CD4-positive, CD25-positive, alpha-beta regulatory T cell (primary cell): ENCODE measurements around the gene NQO2. TPM values are rescaled to one million over a fixed set of nuclear protein-coding genes. Genes with fewer than 3 reads are reported as not detected.
A peak's percentile ranks its signal among the peaks of the same experiment; 100 is the strongest.
"Not testable (repeated sequence)": the region's sequence is repeated elsewhere in the genome, so short reads cannot be mapped to it uniquely, and the experiment has no call there.

Experiments
- ATAC-seq, 2 donors: fragments of 150-1000 bp; cut with Tn5 transposase; one replicate each; pipeline ENCODE4 v1.10.0; 2021; ENCODE audit warnings: low read depth in 2 of 2, moderate number of reproducible peaks in 2 of 2, moderate library complexity in 1 of 2
- DNase-seq, 3 donors: peaks; one replicate each; pipeline versions ENCODE4 v3.0.0 to v3.0.0-alpha.2; 2012 to 2022; ENCODE audit warnings: mixed read lengths in 1 of 3
- H3K27ac ChIP-seq: one replicate; pipeline ENCODE4 v1.7.0; 2013; ENCODE audit warnings: mild to moderate bottlenecking, low read length; ENCODE audit not compliant: insufficient read depth, poor library complexity, severe bottlenecking
- H3K27me3 ChIP-seq: one replicate; pipeline ENCODE4 v1.7.0; 2013; ENCODE audit warnings: low read length; ENCODE audit not compliant: control insufficient read depth, insufficient read depth
- H3K36me3 ChIP-seq: one replicate; pipeline ENCODE4 v1.7.0; 2013; ENCODE audit warnings: mild to moderate bottlenecking, low read length, moderate library complexity; ENCODE audit not compliant: control insufficient read depth, insufficient read depth
- H3K4me1 ChIP-seq: 2 replicates; pipeline ENCODE4 v1.7.0; 2013; ENCODE audit warnings: mild to moderate bottlenecking, low read length; ENCODE audit not compliant: insufficient read depth, control insufficient read depth, poor library complexity, severe bottlenecking
- H3K4me3 ChIP-seq: one replicate; pipeline ENCODE4 v1.7.0; 2013; ENCODE audit warnings: low read depth, mild to moderate bottlenecking, low read length, moderate library complexity
- H3K9me3 ChIP-seq, 2 experiments: 1 replicate in 1 of 2; 2 replicates in 1 of 2; pipeline ENCODE4 v1.7.0; 2013; ENCODE audit warnings: low read length in 2 of 2, mild to moderate bottlenecking in 1 of 2, moderate library complexity in 1 of 2; ENCODE audit not compliant: control insufficient read depth in 2 of 2
- H3K27ac Mint-ChIP-seq, 3 donors: one replicate each; pipeline ENCODE4 v1.8.0; 2020 to 2022; ENCODE audit warnings: mild to moderate bottlenecking in 3 of 3, mixed read lengths in 3 of 3, moderate library complexity in 2 of 3
- H3K27me3 Mint-ChIP-seq: one replicate; pipeline ENCODE4 v1.8.0; 2022; ENCODE audit warnings: mild to moderate bottlenecking, mixed read lengths
- H3K36me3 Mint-ChIP-seq: one replicate; pipeline ENCODE4 v1.8.0; 2020; ENCODE audit warnings: mixed read lengths
- H3K4me1 Mint-ChIP-seq, 4 donors: one replicate each; pipeline ENCODE4 v1.8.0; 2020 to 2022; ENCODE audit warnings: mixed read lengths in 4 of 4, mild to moderate bottlenecking in 1 of 4
- H3K4me3 Mint-ChIP-seq, 4 donors: one replicate each; pipeline ENCODE4 v1.8.0; 2020 to 2022; ENCODE audit warnings: mild to moderate bottlenecking in 4 of 4, mixed read lengths in 4 of 4, moderate library complexity in 3 of 4
- H3K9me3 Mint-ChIP-seq, 7 donors: one replicate each; pipeline ENCODE4 v1.8.0; 2020 to 2022; ENCODE audit warnings: mixed read lengths in 7 of 7, mild to moderate bottlenecking in 3 of 7, moderate library complexity in 2 of 7
- polyA plus RNA-seq, 4 donors: library from polyadenylated mRNA; unstranded; fragments of 300-500 nt; fragmentation: Illumina TruSeq; gene quantifications; one replicate each; pipeline ENCODE4 v1.2.3, GENCODE V29; 2021
- total RNA-seq: library from RNA; stranded (reverse); gene quantifications from one replicate; pipeline ENCODE4 v1.2.3, GENCODE V29; 2022

Gene NQO2
- total and polyA plus RNA-seq, 5 donors from 2014 or later = 27.4 to 109 (median 58.0) TPM

DNA sequence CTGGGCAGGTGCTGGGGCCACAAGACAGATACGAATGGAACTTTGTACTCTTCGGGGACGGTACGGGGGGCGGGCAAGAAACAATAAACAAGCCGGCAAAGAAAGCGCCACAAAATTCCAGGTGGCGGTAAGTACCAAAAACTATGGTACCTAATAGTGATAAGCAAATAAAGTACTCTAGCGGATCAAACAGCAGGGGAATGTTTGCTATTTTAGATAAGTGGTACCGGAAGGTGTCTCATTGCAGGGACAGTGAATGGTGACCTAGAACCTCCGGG lies 53.5 kb downstream of the NQO2 start:
- Mint-ChIP-seq H3K9me3 (no peaks in the 10 kb centered on the region), H3K36me3 (no peaks in the 10 kb centered on the region), H3K27me3 (peaks cover 13% of the 10 kb centered on the region), H3K4me3 (peak overlapping the region; percentile 59 to 86 (median 74)), H3K27ac (peak overlapping the region in 1 of 3 donors; percentile 81), H3K4me1 (peaks cover 5 to 30% (median 13%) of the 10 kb centered on the region in 4 donors)
- H3K27ac ChIP-seq = peak overlapping the region; percentile 33
- H3K36me3 ChIP-seq = no peaks in the 10 kb centered on the region
- no peaks in the 10 kb centered on the region for H3K9me3 ChIP-seq
- DNase-seq (no peak), ATAC-seq (no peak)
- H3K4me1 ChIP-seq = peaks cover 16% of the 10 kb centered on the region
- H3K4me3 ChIP-seq = peak overlapping the region; percentile 72
- H3K27me3 ChIP-seq = peaks cover 4% of the 10 kb centered on the region

DNA sequence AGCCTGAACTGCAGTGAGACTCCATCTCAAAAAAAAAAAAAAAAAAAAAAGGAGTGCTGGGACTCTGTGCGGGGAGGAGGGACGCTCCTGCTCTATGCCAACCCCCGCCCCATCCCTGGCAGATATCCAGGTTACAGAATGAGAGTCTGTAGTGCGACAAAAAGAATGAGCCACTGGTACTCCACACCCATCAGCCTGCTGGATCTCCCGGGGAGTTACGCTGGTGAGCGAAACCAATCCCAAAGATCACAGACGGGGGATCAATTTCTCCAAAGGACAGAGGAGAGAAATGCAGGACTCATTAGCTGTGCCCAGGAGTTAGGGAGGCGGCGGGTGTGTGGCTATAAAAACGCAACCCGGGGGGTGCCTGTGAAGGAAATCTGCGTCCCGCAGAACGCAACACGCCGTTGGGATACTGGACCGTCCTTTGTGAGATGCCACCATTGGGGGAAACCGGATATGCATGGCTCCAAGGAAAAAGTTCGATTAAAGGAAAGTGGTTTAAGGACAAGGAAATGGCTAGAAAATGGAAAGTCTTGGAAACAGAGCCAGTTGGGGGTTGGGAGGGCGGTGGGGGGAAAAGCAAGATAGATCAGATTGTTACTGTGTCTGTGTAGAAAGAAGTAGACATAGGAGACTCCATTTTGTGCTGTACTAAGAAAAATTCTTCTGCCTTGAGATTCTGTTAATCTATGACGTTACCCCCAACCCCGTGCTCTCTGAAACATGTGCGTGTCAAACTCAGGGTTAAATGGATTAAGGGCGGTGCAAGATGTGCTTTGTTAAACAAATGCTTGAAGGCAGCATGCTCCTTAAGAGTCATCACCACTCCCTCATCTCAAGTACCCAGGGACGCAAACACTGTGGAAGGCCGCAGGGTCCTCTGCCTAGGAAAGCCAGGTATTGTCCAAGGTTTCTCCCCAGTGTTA lies 54.8 kb downstream of the NQO2 start:
- not testable (repeated sequence) for DNase-seq, ATAC-seq, H3K27me3 ChIP-seq, H3K36me3 Mint-ChIP-seq, H3K9me3 Mint-ChIP-seq, H3K27me3 Mint-ChIP-seq, H3K4me3 ChIP-seq, H3K27ac ChIP-seq, H3K9me3 ChIP-seq, H3K36me3 ChIP-seq
- Mint-ChIP-seq H3K27ac (peak overlapping the region in 2 of 3 donors; percentile 23 to 55), H3K4me1 (peaks cover 13 to 35% (median 18%) of the 10 kb centered on the region in 4 donors), H3K4me3 (peak overlapping the region; percentile 34 to 86 (median 60))
- peaks cover 20% of the 10 kb centered on the region for H3K4me1 ChIP-seq

DNA sequence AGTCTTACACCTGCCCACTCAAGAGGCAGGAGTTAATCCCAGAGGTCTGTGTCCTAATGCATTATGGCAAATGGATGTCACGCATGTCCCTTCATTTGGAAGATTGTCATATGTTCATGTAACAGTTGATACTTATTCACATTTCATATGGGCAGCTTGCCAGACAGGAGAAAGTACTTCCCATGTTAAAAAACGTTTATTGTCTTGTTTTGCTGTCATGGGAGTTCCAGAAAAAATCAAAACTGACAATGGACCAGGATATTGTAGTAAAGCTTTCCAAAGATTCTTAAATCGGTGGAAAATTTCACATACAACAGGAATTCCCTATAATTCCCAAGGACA lies 55.4 kb downstream of the NQO2 start:
- H3K36me3 Mint-ChIP-seq = not testable (repeated sequence)
- peaks cover 13 to 35% (median 18%) of the 10 kb centered on the region in 4 donors for H3K4me1 Mint-ChIP-seq
- H3K27ac Mint-ChIP-seq = peak overlapping the region in 1 of 3 donors; percentile 55

DNA sequence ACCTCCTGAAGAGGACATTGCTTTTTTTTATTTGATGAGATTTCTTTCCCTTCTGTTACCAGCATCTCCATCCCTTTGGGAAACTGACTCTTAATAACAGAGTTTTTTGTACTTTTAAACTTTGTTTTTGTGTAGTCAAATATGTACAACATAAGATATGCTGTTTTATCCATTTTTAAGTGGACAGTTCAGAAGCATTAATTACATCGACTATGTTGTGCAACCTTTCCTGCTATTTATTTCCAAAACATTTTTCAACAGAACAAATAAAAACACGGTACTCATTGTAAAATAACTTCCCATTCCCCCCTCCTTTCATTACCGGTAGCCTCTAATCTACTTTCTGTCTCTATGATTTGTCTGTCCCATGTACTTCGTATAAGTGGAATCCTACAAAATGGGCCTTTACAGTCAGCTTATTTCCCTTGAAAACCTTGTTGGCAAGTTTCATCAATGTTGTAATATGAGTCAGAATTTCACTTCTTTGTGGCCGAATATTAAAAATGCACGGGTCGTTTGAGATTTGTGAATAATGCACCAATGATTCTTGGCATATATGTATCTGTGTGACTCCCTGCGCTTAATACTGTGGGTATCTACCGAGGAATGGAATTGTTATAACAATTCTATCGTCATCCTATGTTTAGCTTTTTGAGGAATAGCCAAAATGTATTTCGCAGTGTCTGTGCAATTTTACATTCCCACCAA lies 57.5 kb downstream of the NQO2 start:
- Histone ChIP-seq H3K36me3 (no peaks in the 10 kb centered on the region), H3K4me1 (peaks cover 20% of the 10 kb centered on the region), H3K27ac (no peak overlapping the region), H3K4me3 (no peak overlapping the region), H3K27me3 (no peaks in the 10 kb centered on the region), H3K9me3 (no peaks in the 10 kb centered on the region)
- H3K9me3 Mint-ChIP-seq = no peaks in the 10 kb centered on the region
- H3K27ac Mint-ChIP-seq = no peak overlapping the region
- no peak overlapping the region for H3K4me3 Mint-ChIP-seq
- H3K27me3 Mint-ChIP-seq = peaks cover 10% of the 10 kb centered on the region
- no peaks in the 10 kb centered on the region for H3K36me3 Mint-ChIP-seq
- no peak for DNase-seq
- ATAC-seq = no peak
- H3K4me1 Mint-ChIP-seq = peaks cover 13 to 35% (median 18%) of the 10 kb centered on the region in 4 donors

More for the DNA sequence above, 55.4 kb downstream of the NQO2 start:
- not testable (repeated sequence) for H3K27ac ChIP-seq, H3K9me3 ChIP-seq, H3K36me3 ChIP-seq, ATAC-seq, H3K27me3 Mint-ChIP-seq, H3K27me3 ChIP-seq, DNase-seq, H3K9me3 Mint-ChIP-seq, H3K4me3 ChIP-seq
- peak overlapping the region; percentile 34 to 61 (median 60) for H3K4me3 Mint-ChIP-seq
- H3K4me1 ChIP-seq = peaks cover 20% of the 10 kb centered on the region

- peak overlapping the region in 1 of 3 donors; percentile 41 for H3K27ac Mint-ChIP-seq
These were observed 59.3 kb downstream of the NQO2 start for GRCh38 chr6:3058957-3059356.

DNA sequence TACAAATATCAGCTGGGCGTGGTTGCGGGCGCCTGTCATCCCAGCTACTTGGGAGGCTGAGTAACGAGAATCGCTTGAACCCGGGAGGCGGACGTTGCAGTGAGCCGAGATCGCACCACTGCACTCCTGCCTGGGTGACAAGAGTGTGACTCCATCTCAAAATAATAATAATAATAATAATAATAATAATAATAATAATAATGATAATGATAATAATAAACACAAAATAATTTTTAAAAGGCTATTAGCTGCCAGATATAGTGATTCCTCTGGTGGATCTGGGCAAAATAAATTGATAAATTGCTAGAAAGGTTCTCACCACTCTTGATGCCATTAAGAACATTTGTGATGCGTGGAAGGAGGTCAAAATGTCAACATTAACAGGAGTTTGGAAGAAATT lies 60.4 kb downstream of the NQO2 start:
- not testable (repeated sequence) for DNase-seq, H3K9me3 ChIP-seq, ATAC-seq, H3K36me3 ChIP-seq, H3K27ac ChIP-seq, H3K36me3 Mint-ChIP-seq, H3K27ac Mint-ChIP-seq, H3K27me3 Mint-ChIP-seq, H3K4me3 ChIP-seq, H3K27me3 ChIP-seq, H3K9me3 Mint-ChIP-seq
- H3K4me1 ChIP-seq = peaks cover 13% of the 10 kb centered on the region
- Mint-ChIP-seq H3K4me3 (peak overlapping the region in 2 of 4 donors; percentile 20 to 27), H3K4me1 (peaks cover 12 to 21% (median 16%) of the 10 kb centered on the region in 4 donors)

More at GRCh38 chr6:3058957-3059356, 59.3 kb downstream of the NQO2 start:
- no peaks in the 10 kb centered on the region for H3K9me3 Mint-ChIP-seq
- peaks cover 8 to 21% (median 13%) of the 10 kb centered on the region in 4 donors for H3K4me1 Mint-ChIP-seq
- H3K27me3 ChIP-seq = no peaks in the 10 kb centered on the region
- H3K4me3 ChIP-seq = no peak overlapping the region
- H3K36me3 ChIP-seq = no peaks in the 10 kb centered on the region
- ATAC-seq = no peak
- no peaks in the 10 kb centered on the region for H3K9me3 ChIP-seq
- no peaks in the 10 kb centered on the region for H3K36me3 Mint-ChIP-seq
- peaks cover 7% of the 10 kb centered on the region for H3K4me1 ChIP-seq
- peaks cover 6% of the 10 kb centered on the region for H3K27me3 Mint-ChIP-seq
- peak in 1 of 3 donors; percentile 23 for DNase-seq
- H3K27ac ChIP-seq = no peak overlapping the region
- H3K4me3 Mint-ChIP-seq = peak overlapping the region in 2 of 4 donors; percentile 27 to 59

GRCh38 chr6:3061501-3061941 lies 61.8 kb downstream of the NQO2 start:
- H3K4me3 Mint-ChIP-seq = peak overlapping the region in 1 of 4 donors; percentile 15

More at GRCh38 chr6:3061501-3061941, 61.8 kb downstream of the NQO2 start:
- H3K36me3 ChIP-seq = no peaks in the 10 kb centered on the region
- no peak overlapping the region for H3K4me3 ChIP-seq
- DNase-seq (peak in 1 of 3 donors; percentile 30), ATAC-seq (no peak)
- Mint-ChIP-seq H3K9me3 (no peaks in the 10 kb centered on the region), H3K27ac (no peak overlapping the region), H3K27me3 (peaks cover 6% of the 10 kb centered on the region), H3K4me1 (peaks cover 14 to 31% (median 23%) of the 10 kb centered on the region in 4 donors), H3K36me3 (no peaks in the 10 kb centered on the region)
- H3K27me3 ChIP-seq = no peaks in the 10 kb centered on the region
- no peaks in the 10 kb centered on the region for H3K9me3 ChIP-seq
- peaks cover 13% of the 10 kb centered on the region for H3K4me1 ChIP-seq
- no peak overlapping the region for H3K27ac ChIP-seq
